HepG2 (cell line): Measurements from ENCODE around the gene PXMP4. TPM values are rescaled to one million over a fixed set of nuclear protein-coding genes. Genes with fewer than 3 reads are reported as not detected.

ENCODE experiments used
- CBX1 ChIP-seq: IDR thresholded peaks from one replicate; pipeline ENCODE4 v1.6.1; 2016; ENCODE audit warnings: antibody characterized with exemption, low read depth
- CHCHD3 ChIP-seq: sonication (generic); formaldehyde crosslinking; IDR thresholded peaks from 2 replicates; pipeline ENCODE4 v1.8.0; 2022; ENCODE audit warnings: mild to moderate bottlenecking, missing genetic modification reagents, moderate library complexity
- EED ChIP-seq: sonication (generic); formaldehyde crosslinking; IDR thresholded peaks from 2 replicates; pipeline ENCODE4 v1.5.0; 2020; ENCODE audit warnings: mild to moderate bottlenecking, missing genetic modification reagents
- GLMP ChIP-seq: sonication (generic); formaldehyde crosslinking; IDR thresholded peaks from 2 replicates; pipeline ENCODE4 v1.9.0; 2021; ENCODE audit warnings: missing genetic modification reagents, mild to moderate bottlenecking, borderline replicate concordance
- HHEX ChIP-seq: IDR thresholded peaks from 2 replicates; pipeline ENCODE4 v1.6.1; 2016; ENCODE audit warnings: control low read depth
- JUN ChIP-seq: sonication (generic); formaldehyde crosslinking; IDR thresholded peaks from 2 replicates; pipeline ENCODE4 v1.4.0; 2020; ENCODE audit warnings: mild to moderate bottlenecking, missing genetic modification reagents
- MATR3 ChIP-seq: sonication (generic); formaldehyde crosslinking; IDR thresholded peaks from 2 replicates; pipeline ENCODE4 v1.4.0; 2020; ENCODE audit warnings: missing genetic modification reagents
- MIER3 ChIP-seq: IDR thresholded peaks from 2 replicates; pipeline ENCODE4 v1.6.1; 2016; ENCODE audit warnings: missing compliant biosample characterization, borderline replicate concordance
- MTF1 ChIP-seq: sonication (generic); formaldehyde crosslinking; IDR thresholded peaks from 2 replicates; pipeline ENCODE4 v1.5.0; 2020; ENCODE audit warnings: missing genetic modification reagents
- MXD3 ChIP-seq: IDR thresholded peaks from 2 replicates; pipeline ENCODE4 v1.6.1; 2016; ENCODE audit warnings: mild to moderate bottlenecking, missing biosample characterization, missing genetic modification reagents
- NCOA2 ChIP-seq: sonication (generic); formaldehyde crosslinking; IDR thresholded peaks from 2 replicates; pipeline ENCODE4 v1.8.0; 2022; ENCODE audit warnings: inconsistent platforms
- PCBP2 ChIP-seq: fragments of 200-400 bp; formaldehyde crosslinking; optimal IDR thresholded peaks from 2 replicates; pipeline ENCODE3; 2018; ENCODE audit warnings: low read length, low read depth; ENCODE audit not compliant: poor library complexity, severe bottlenecking
- PRMT3 ChIP-seq: sonication (generic); formaldehyde crosslinking; IDR thresholded peaks from 2 replicates; pipeline ENCODE4 v1.8.1; 2022; ENCODE audit warnings: low read depth, mild to moderate bottlenecking, moderate library complexity, missing genetic modification reagents, borderline replicate concordance
- RERE ChIP-seq: IDR thresholded peaks from 2 replicates; pipeline ENCODE4 v1.6.1; 2016; ENCODE audit warnings: low read depth, missing genetic modification reagents, missing compliant biosample characterization
- SMYD3 ChIP-seq: sonication (generic); formaldehyde crosslinking; IDR thresholded peaks from 2 replicates; pipeline ENCODE4 v1.8.1; 2023; ENCODE audit warnings: mild to moderate bottlenecking, missing genetic modification reagents
- THYN1 ChIP-seq: sonication (generic); formaldehyde crosslinking; IDR thresholded peaks from 2 replicates; pipeline ENCODE4 v1.8.1; 2023; ENCODE audit warnings: low read depth, mild to moderate bottlenecking, moderate library complexity, missing genetic modification reagents, borderline replicate concordance
- ZBTB4 ChIP-seq: sonication (generic); formaldehyde crosslinking; IDR thresholded peaks from 2 replicates; pipeline ENCODE4 v1.4.0; 2020; ENCODE audit warnings: missing genetic modification reagents, mild to moderate bottlenecking, borderline replicate concordance
- ZMAT3 ChIP-seq: sonication (generic); formaldehyde crosslinking; conservative IDR thresholded peaks from 2 replicates; pipeline ENCODE4 v1.7.0; 2021; ENCODE audit warnings: missing genetic modification reagents
- ZNF446 ChIP-seq: sonication (generic); formaldehyde crosslinking; IDR thresholded peaks from 2 replicates; pipeline ENCODE4 v1.5.0; 2020; ENCODE audit warnings: mild to moderate bottlenecking, missing genetic modification reagents
- ZNF546 ChIP-seq: sonication (generic); formaldehyde crosslinking; conservative IDR thresholded peaks from 2 replicates; pipeline ENCODE4 v1.8.1; 2023; ENCODE audit warnings: mild to moderate bottlenecking, missing genetic modification reagents
- ZNF562 ChIP-seq: sonication (generic); formaldehyde crosslinking; IDR thresholded peaks from 2 replicates; pipeline ENCODE4 v1.8.0; 2022; ENCODE audit warnings: missing genetic modification reagents, borderline replicate concordance
- polyA plus RNA-seq, 8 experiments: library from polyadenylated mRNA; depleted of rRNA in 3 of 8; stranded (reverse) in 7 of 8; unstranded in 1 of 8; fragments of >200 nt; fragmentation: Illumina TruSeq in 4 of 8; extraction: Trizol in 4 of 8; gene quantifications; 2 replicates each; pipeline versions ENCODE4 v1.2.1 to v1.2.3, GENCODE V29; 2011 to 2016; ENCODE audit warnings: low read depth in 4 of 8, missing spikeins in 1 of 8, mixed read lengths in 1 of 8; ENCODE audit not compliant: insufficient read depth in 1 of 8
- total RNA-seq, 5 experiments: library from RNA; depleted of rRNA; stranded (reverse); fragments of >200 nt; fragmentation: Illumina TruSeq; extraction: Trizol; gene quantifications; 2 replicates each; pipeline ENCODE4 v1.2.3, GENCODE V29; 2016; ENCODE audit warnings: low read depth in 1 of 5

PXMP4 gene
- total and polyA plus RNA-seq, 2 of the 13 experiments (the other 11 are each of a cell fraction or from before 2014, with no cell fraction given) = not detected

GRCh38 chr20:33731693-33732165 lies 11.6 kb upstream of the PXMP4 start, which contains the start of gene ZNF341 (continued):
- TF ChIP-seq RERE (CRISPR knock-in tag) (peak; percentile 30; the same call in 1 of the 2 replicates), CHCHD3 (CRISPR knock-in tag) (no peak), THYN1 (CRISPR knock-in tag) (no peak), ZNF546 (CRISPR knock-in tag) (0 out of 2 replicates have a peak, but pooled peaks have one; percentile 60), MTF1 (CRISPR knock-in tag) (0 out of 2 replicates have a peak, but pooled peaks have one; percentile 24), ZNF562 (no peak), CBX1 (no peak), MATR3 (CRISPR knock-in tag) (no peak), GLMP (CRISPR knock-in tag) (no peak), ZNF446 (no peak), PRMT3 (peak; percentile 62; the same call in 1 of the 2 replicates), ZBTB4 (CRISPR knock-in tag) (no peak), JUN (CRISPR knock-in tag) (no peak), SMYD3 (no peak; the same call in 1 of the 2 replicates), PCBP2 (no peak), EED (CRISPR knock-in tag) (no peak), MIER3 (CRISPR knock-in tag) (no peak), NCOA2 (CRISPR knock-in tag) (no peak), HHEX (CRISPR knock-in tag) (peak; percentile 27; the same call in 1 of the 2 replicates), MXD3 (CRISPR knock-in tag) (peak; percentile 33; the same call in 1 of the 2 replicates), ZMAT3 (CRISPR knock-in tag) (no peak)
